GM12892 (cell line): ENCODE results near the gene CHMP3.

Experiments
- DNase-seq: peaks from one replicate; pipeline ENCODE4 v3.0.0; 2011; ENCODE audit not compliant: insufficient read length
- FAIRE-seq: peaks from 2 replicates; lab custom pipeline; 2011; peaks lifted over from hg19 to GRCh38; lab: Jason Lieb, UNC
- POLR2A ChIP-seq: IDR thresholded peaks from 2 replicates; pipeline ENCODE4 v1.6.1; 2011; ENCODE audit warnings: low read depth, low read length, control low read depth
- POLR2AphosphoS5 ChIP-seq: IDR thresholded peaks from 2 replicates; pipeline ENCODE4 v1.6.1; 2011; ENCODE audit warnings: low read depth, low read length, control low read depth
- TAF1 ChIP-seq: IDR thresholded peaks from 2 replicates; pipeline ENCODE4 v1.6.1; 2011; ENCODE audit warnings: low read depth, mild to moderate bottlenecking, control low read depth, low read length, borderline replicate concordance

Gene CHMP3

GRCh38 chr2:86543793-86544192 is 19.4 kb downstream of the CHMP3 start:
- DNase-seq (no peak), FAIRE-seq (no peak)
- TF ChIP-seq POLR2AphosphoS5 (no peak), TAF1 (no peak), POLR2A (no peak)

GRCh38 chr2:86543335-86543734 is 19.9 kb downstream of the CHMP3 start:
- no peak for FAIRE-seq
- DNase-seq: no peak
- TF ChIP-seq TAF1: no peak
- TF ChIP-seq POLR2AphosphoS5: no peak
- no peak for TF ChIP-seq POLR2A

GRCh38 chr2:86542814-86543213 is 20.4 kb downstream of the CHMP3 start:
- DNase-seq: no peak
- no peak for TF ChIP-seq TAF1
- no peak for TF ChIP-seq POLR2A
- no peak for TF ChIP-seq POLR2AphosphoS5
- peak; percentile 75 for FAIRE-seq

- TF ChIP-seq POLR2A: no peak
- no peak for TF ChIP-seq POLR2AphosphoS5
- no peak for TF ChIP-seq TAF1
- FAIRE-seq: no peak
Measured at GRCh38 chr2:86541334-86541733, 21.9 kb downstream of the CHMP3 start.

GRCh38 chr2:86533589-86533988 is 29.7 kb downstream of the CHMP3 start:
- TF ChIP-seq POLR2AphosphoS5: no peak
- no peak for TF ChIP-seq POLR2A
- TF ChIP-seq TAF1: no peak
- DNase-seq (no peak), FAIRE-seq (no peak)

More at GRCh38 chr2:86541334-86541733, 21.9 kb downstream of the CHMP3 start:
- DNase-seq: no peak

- DNase-seq (no peak), FAIRE-seq (no peak)
- TF ChIP-seq POLR2AphosphoS5 (no peak), POLR2A (no peak), TAF1 (no peak)
Measured at GRCh38 chr2:86525421-86526340, 37.6 kb downstream of the CHMP3 start.

- DNase-seq (no peak), FAIRE-seq (no peak)
- no peak for TF ChIP-seq POLR2AphosphoS5
- TF ChIP-seq TAF1: no peak
- no peak for TF ChIP-seq POLR2A
Measured at GRCh38 chr2:86523491-86523890, 39.8 kb downstream of the CHMP3 start.

- FAIRE-seq: no peak
- TF ChIP-seq POLR2AphosphoS5 (no peak), POLR2A (no peak), TAF1 (no peak)
Measured at GRCh38 chr2:86522711-86523110, 40.5 kb downstream of the CHMP3 start.

GRCh38 chr2:86521922-86522321 is 41.3 kb downstream of the CHMP3 start:
- DNase-seq (no peak), FAIRE-seq (no peak)
- TF ChIP-seq POLR2A: no peak
- no peak for TF ChIP-seq TAF1
- no peak for TF ChIP-seq POLR2AphosphoS5

More at GRCh38 chr2:86522711-86523110, 40.5 kb downstream of the CHMP3 start:
- DNase-seq: no peak

- DNase-seq: no peak
- TF ChIP-seq POLR2AphosphoS5 (no peak), POLR2A (no peak), TAF1 (no peak)
- FAIRE-seq: no peak
Measured at GRCh38 chr2:86520153-86520552, 43.1 kb downstream of the CHMP3 start.

- DNase-seq (no peak), FAIRE-seq (no peak)
- TF ChIP-seq POLR2A (no peak), POLR2AphosphoS5 (no peak)
Measured at GRCh38 chr2:86519349-86519748, 43.9 kb downstream of the CHMP3 start.

- DNase-seq: no peak
- no peak for FAIRE-seq
- no peak for TF ChIP-seq POLR2AphosphoS5
- no peak for TF ChIP-seq POLR2A
- no peak for TF ChIP-seq TAF1
Measured at GRCh38 chr2:86518481-86518880, 44.8 kb downstream of the CHMP3 start.
